ENCODE data around the gene ALOXE3.

The ALOXE3 gene

DNA sequence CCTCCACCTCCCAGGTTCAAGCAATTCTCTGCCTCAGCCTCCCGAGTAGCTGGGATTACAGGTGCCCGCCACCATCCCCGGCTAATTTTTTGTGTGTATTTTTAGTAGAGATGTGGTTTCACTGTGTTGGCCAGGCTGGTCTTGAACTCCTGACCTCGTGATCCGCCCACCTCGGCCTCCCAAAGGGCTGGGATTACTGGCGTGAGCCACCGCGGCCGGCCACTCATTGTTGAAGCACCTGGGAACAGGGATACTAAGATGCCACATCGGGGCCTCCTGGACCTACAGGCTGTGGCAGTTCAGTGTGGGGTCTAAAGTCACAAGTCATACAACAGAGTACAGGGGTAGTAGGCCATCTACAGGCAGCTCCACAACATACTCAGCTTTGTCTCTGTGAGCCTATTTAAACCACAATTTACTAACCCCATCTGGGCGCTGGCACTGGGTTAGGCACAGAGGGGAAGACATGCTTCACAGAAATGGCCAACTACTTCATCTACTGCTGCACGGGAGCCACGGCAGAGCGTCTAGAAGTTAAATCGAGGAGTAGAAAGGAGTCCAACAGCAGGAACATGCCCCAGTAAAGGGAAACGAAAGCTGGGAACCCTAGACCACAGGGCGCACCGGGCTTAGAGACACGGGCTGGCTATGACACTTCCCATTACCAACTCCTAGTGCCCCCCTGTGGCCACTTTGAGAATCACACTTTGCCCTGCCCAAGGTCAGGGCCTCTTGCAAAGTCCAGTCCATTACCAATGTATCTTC, 40.1 kb upstream of the ALOXE3 start:
- no peak overlapping the region for H3K4me3 ChIP-seq (replicated peaks; ENCODE audit: low read depth, low read length)
- DNase-seq (ENCODE audit: extremely low read depth, low read depth) = peak; percentile 78

DNA sequence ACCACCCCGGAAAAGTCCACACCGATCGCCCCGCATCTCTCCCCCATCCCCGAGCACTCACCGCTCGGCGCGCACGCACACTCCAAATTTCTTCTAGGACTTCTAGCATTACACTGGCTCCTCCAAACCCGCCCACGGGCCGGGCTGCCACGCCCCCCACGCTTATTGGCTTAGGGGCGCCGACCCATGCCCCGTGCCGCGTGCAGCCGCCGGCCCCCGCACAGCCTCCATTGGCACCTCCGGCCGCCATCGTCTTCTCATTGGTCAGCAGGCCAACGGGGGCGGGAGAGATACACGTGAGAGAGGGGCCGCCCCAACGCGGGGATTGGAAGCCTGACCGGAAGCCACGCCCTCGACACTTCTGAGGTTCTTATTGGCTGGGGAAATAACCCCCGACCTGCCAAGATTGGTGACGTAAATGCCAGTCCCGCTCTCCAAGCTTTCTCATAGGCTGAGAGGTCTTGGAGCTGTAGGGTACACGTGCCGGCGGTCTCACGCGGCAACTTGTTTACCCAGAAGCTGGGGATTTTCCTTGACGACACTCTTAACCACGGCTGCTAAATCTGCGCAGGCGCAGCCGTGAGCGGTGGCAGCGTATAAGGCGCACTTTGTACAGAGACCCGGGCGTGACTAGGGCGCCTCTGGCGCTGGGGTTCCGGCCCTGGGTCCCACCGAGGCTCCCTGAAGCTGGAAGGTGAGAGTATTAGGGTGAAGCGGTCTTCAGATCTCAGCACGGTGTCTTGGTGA, 38.1 kb upstream of the ALOXE3 start:
- TF ChIP-seq, protein P1, sequence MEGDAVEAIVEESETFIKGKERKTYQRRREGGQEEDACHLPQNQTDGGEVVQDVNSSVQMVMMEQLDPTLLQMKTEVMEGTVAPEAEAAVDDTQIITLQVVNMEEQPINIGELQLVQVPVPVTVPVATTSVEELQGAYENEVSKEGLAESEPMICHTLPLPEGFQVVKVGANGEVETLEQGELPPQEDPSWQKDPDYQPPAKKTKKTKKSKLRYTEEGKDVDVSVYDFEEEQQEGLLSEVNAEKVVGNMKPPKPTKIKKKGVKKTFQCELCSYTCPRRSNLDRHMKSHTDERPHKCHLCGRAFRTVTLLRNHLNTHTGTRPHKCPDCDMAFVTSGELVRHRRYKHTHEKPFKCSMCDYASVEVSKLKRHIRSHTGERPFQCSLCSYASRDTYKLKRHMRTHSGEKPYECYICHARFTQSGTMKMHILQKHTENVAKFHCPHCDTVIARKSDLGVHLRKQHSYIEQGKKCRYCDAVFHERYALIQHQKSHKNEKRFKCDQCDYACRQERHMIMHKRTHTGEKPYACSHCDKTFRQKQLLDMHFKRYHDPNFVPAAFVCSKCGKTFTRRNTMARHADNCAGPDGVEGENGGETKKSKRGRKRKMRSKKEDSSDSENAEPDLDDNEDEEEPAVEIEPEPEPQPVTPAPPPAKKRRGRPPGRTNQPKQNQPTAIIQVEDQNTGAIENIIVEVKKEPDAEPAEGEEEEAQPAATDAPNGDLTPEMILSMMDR (IDR thresholded peaks at IDR 0.05; ENCODE audit: low read depth, low read length, missing control alignments) = no peak
- peak; percentile 100 for DNase-seq (ENCODE audit: extremely low read depth, low read depth)
- H3K4me3 ChIP-seq (replicated peaks; ENCODE audit: low read depth, low read length) = peak overlapping the region; percentile 67

More for the DNA sequence above, 40.1 kb upstream of the ALOXE3 start:
- TF ChIP-seq, protein P1 (IDR thresholded peaks at IDR 0.05; ENCODE audit: low read depth, low read length, missing control alignments) = peak; percentile 82

DNA sequence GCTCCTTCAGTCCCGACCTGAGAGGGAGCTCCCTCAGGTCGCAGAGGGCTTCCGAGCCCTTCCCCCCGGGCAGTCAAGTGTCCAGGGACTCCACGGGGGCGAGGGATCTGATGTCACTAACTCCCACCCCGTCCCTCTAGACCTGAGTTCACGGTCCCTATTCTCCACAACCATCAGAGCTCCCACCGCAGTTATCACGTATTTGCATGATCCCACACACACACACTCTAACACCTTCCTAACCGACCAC, 37.6 kb upstream of the ALOXE3 start:
- DNase-seq (ENCODE audit: extremely low read depth, low read depth) = no peak
- peak overlapping the region; percentile 67 for H3K4me3 ChIP-seq (replicated peaks; ENCODE audit: low read depth, low read length)
- TF ChIP-seq, protein P1 (IDR thresholded peaks at IDR 0.05; ENCODE audit: low read depth, low read length, missing control alignments) = no peak

DNA sequence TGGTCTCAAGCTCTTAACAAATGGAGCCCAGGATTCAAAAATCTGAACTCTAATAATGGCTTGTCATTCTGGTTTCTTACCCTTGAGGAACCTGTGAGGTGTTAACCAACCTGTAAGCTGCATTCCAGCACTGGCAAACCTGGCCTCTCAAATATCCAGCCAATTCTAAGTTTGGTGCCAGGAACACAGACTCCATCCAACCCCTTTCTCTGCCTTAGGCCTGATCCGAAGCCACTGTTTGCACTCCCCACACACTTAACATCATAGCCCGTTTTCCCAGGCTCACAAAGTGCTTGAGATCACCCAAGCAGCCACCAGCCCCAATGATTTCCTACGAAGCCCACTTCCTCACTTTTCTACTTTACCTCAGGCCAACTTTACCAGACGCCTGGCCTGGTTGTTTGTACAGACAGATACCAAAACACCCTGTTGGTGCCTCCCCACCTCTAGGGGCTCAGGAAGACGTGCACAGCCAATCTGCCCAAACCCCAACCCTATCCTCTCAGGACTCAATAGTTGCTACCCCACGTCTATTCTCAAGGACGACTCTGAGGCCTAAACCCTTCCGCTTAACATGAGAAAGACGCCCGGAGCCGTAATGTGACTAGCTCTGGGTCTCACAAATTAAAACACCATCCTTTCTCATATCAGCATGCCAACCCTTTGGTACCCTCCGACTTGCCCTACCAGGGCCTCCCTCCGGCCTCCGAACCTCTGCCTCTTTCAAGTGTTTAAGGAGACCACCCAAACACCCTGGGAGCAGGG, 37.1 kb upstream of the ALOXE3 start:
- DNase-seq (ENCODE audit: extremely low read depth, low read depth) = no peak
- peak overlapping the region; percentile 67 for H3K4me3 ChIP-seq (replicated peaks; ENCODE audit: low read depth, low read length)
- TF ChIP-seq, protein P1 (IDR thresholded peaks at IDR 0.05; ENCODE audit: low read depth, low read length, missing control alignments) = no peak

DNA sequence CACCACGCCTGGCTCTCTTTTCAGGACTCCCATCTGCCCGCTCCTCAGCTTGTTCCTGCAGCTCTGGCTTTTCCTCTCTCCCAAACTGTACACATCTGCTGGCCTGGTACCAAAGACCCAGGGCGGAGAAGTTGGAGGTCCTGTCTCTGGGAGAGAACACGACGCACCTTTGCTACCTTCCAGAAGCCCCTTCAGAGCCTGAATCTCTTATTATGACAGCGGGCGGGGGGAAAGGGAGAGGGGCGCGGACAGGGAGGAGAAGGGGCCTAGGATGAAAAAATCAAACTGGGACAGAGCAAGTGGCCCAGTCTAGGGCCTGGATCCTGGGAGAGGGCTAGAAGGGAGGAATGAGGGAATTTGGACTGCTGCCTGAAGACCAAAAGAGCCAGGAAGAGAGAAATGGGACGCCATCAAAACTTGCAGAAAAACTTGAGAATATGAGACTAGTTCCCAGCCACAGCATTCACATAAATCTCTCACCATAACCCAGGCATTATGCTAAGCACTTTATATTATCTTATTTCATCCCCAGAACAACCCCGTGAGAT, 36.4 kb upstream of the ALOXE3 start:
- TF ChIP-seq, protein P1 (IDR thresholded peaks at IDR 0.05; ENCODE audit: low read depth, low read length, missing control alignments) = no peak
- no peak for DNase-seq (ENCODE audit: extremely low read depth, low read depth)
- peak overlapping the region; percentile 23 for H3K4me3 ChIP-seq (replicated peaks; ENCODE audit: low read depth, low read length)

DNA sequence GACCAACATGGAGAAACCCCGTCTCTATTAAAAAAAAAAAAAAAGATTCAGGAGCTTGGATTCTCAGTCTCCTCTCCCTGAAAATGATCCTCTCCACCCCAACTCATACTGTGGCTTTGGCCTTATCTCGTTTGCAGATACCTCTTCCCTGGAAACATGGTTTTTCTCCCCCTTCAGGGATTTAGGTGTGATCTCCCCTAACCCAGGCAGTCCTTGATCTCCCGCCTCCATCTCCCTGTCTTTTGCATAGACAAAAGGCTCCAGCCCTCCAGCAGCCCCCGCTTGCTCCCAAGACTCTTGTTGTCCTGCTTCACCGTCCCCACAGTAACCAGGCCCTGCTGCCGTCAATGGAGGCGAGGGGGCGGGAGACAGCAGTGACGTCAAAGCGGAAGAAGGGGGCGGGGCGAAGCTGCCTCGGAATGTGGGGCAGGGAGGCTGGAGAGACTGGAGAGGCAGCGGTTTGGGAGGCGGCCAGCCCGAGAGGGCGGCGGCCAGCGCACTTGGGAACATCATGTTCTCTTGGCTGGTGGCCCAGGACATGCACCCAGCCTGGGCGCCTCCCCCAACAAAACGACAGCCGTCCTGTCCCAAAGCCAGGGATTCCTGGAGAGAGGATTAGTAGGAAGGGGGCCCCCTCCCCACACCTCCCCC, 35.8 kb upstream of the ALOXE3 start:
- peak; percentile 96 for DNase-seq (ENCODE audit: extremely low read depth, low read depth)
- peak overlapping the region; percentile 23; the same call in 1 of the 2 replicates for H3K4me3 ChIP-seq (replicated peaks; ENCODE audit: low read depth, low read length)
- TF ChIP-seq, protein P1 (IDR thresholded peaks at IDR 0.05; ENCODE audit: low read depth, low read length, missing control alignments) = no peak

All from HFF-Myc (cell line).